ENCODE results near the gene RILPL1. TPM values are rescaled to one million over a fixed set of nuclear protein-coding genes. Genes with fewer than 3 reads are reported as not detected.

RILPL1 gene
- total and polyA plus RNA-seq, 9 of the 15 experiments (the other 6 are each of a cell fraction or from before 2014, with no cell fraction given): 0.25 to 10.6 (median 8.6) TPM

DNA sequence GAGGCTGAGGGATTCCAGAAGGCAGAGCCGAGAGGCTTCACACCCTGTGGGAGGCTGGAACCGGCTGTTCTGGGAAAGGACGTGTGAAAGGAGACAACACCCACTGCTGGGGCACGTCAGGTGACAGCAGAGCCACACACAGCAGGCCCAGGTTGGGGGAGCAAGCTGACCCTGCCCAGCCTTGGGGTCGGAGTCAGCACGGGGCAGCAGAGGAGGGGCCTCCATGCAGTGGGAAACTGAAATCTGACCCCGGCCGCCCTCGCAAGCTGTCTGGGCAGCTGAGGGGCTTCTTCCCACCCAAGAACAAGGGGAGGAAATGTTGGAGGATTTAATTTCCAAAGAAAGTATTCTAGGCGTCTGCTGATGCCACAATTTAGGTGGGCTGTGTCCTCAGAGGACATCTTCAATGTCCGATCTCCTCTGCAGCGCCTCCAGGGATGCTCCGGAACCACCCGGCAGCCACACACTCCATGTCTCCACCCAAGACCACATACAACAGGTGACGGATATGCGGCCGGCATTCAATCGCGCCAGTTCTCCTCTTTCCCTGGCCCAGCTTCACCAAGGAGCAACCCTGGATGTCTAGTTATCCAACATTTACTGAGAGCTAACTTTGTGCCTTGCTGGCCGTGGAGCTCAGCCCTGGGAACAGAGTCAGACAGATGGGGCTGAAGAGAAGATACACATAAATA, 44.8 kb downstream of the RILPL1 start (continued):
- TF ChIP-seq, protein P1, sequence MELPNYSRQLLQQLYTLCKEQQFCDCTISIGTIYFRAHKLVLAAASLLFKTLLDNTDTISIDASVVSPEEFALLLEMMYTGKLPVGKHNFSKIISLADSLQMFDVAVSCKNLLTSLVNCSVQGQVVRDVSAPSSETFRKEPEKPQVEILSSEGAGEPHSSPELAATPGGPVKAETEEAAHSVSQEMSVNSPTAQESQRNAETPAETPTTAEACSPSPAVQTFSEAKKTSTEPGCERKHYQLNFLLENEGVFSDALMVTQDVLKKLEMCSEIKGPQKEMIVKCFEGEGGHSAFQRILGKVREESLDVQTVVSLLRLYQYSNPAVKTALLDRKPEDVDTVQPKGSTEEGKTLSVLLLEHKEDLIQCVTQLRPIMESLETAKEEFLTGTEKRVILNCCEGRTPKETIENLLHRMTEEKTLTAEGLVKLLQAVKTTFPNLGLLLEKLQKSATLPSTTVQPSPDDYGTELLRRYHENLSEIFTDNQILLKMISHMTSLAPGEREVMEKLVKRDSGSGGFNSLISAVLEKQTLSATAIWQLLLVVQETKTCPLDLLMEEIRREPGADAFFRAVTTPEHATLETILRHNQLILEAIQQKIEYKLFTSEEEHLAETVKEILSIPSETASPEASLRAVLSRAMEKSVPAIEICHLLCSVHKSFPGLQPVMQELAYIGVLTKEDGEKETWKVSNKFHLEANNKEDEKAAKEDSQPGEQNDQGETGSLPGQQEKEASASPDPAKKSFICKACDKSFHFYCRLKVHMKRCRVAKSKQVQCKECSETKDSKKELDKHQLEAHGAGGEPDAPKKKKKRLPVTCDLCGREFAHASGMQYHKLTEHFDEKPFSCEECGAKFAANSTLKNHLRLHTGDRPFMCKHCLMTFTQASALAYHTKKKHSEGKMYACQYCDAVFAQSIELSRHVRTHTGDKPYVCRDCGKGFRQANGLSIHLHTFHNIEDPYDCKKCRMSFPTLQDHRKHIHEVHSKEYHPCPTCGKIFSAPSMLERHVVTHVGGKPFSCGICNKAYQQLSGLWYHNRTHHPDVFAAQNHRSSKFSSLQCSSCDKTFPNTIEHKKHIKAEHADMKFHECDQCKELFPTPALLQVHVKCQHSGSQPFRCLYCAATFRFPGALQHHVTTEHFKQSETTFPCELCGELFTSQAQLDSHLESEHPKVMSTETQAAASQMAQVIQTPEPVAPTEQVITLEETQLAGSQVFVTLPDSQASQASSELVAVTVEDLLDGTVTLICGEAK (IDR thresholded peaks at IDR 0.05): no peak
- TF ChIP-seq, protein P1 (CRISPR knock-in tag; IDR thresholded peaks at IDR 0.05): no peak
- TF ChIP-seq, protein P2, sequence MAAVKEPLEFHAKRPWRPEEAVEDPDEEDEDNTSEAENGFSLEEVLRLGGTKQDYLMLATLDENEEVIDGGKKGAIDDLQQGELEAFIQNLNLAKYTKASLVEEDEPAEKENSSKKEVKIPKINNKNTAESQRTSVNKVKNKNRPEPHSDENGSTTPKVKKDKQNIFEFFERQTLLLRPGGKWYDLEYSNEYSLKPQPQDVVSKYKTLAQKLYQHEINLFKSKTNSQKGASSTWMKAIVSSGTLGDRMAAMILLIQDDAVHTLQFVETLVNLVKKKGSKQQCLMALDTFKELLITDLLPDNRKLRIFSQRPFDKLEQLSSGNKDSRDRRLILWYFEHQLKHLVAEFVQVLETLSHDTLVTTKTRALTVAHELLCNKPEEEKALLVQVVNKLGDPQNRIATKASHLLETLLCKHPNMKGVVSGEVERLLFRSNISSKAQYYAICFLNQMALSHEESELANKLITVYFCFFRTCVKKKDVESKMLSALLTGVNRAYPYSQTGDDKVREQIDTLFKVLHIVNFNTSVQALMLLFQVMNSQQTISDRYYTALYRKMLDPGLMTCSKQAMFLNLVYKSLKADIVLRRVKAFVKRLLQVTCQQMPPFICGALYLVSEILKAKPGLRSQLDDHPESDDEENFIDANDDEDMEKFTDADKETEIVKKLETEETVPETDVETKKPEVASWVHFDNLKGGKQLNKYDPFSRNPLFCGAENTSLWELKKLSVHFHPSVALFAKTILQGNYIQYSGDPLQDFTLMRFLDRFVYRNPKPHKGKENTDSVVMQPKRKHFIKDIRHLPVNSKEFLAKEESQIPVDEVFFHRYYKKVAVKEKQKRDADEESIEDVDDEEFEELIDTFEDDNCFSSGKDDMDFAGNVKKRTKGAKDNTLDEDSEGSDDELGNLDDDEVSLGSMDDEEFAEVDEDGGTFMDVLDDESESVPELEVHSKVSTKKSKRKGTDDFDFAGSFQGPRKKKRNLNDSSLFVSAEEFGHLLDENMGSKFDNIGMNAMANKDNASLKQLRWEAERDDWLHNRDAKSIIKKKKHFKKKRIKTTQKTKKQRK (IDR thresholded peaks at IDR 0.05; ENCODE audit: borderline replicate concordance, low read depth, low read length): no peak
- no peak for TF ChIP-seq TEAD2 (tag; IDR thresholded peaks at IDR 0.05)
- no peak for TF ChIP-seq SIX5 (IDR thresholded peaks at IDR 0.05; ENCODE audit: borderline replicate concordance in 1 of 2, insufficient read depth in 1 of 2, low read depth in 1 of 2, low read length in 2 of 2)
- no peak for TF ChIP-seq MCM5 (IDR thresholded peaks at IDR 0.05; ENCODE audit: low read depth)
- TF ChIP-seq SMARCA5 (IDR thresholded peaks at IDR 0.05): no peak
- TF ChIP-seq ELF1 (tag; IDR thresholded peaks at IDR 0.05): no peak
- no peak for TF ChIP-seq RAD51 (IDR thresholded peaks at IDR 0.05; ENCODE audit: borderline replicate concordance, low read depth)

Data from K562 (cell line).